RKO (cell line): ENCODE measurements around the gene GAPDHS.

Experiments
- DNase-seq: peaks from one replicate; pipeline ENCODE4 v3.0.0-alpha.2; 2016; ENCODE audit warnings: low spot score

The GAPDHS gene

GRCh38 chr19:35533201-35533821 lies at the start of gene GAPDHS:
TSS of gene GAPDHS (plus strand) at chr19:35533456. CDS start at chr19:35533528, 72 bp downstream.
- DNase-seq: no peak

GRCh38 chr19:35484252-35485036 lies 48.8 kb upstream of the GAPDHS start:
- no peak for DNase-seq

- no peak for DNase-seq
These were observed 47.0 kb upstream of the GAPDHS start for GRCh38 chr19:35486268-35486708.

GRCh38 chr19:35487656-35488182 lies 45.5 kb upstream of the GAPDHS start:
- DNase-seq: no peak

- no peak for DNase-seq
These were observed 44.6 kb upstream of the GAPDHS start for GRCh38 chr19:35488677-35489076.

- DNase-seq: no peak
These were observed 42.9 kb upstream of the GAPDHS start, which contains the start of gene KRTDAP for GRCh38 chr19:35490364-35490763. TSS of gene KRTDAP (minus strand) at chr19:35490464. CDS start at chr19:35490442, 22 bp downstream.

- no peak for DNase-seq
These were observed 41.4 kb upstream of the GAPDHS start for GRCh38 chr19:35491836-35492360.

GRCh38 chr19:35493971-35494370 lies 39.3 kb upstream of the GAPDHS start:
- DNase-seq: no peak

- DNase-seq: peak; percentile 80
These were observed 37.9 kb upstream of the GAPDHS start for GRCh38 chr19:35495107-35496064.

GRCh38 chr19:35497406-35497805 lies 35.9 kb upstream of the GAPDHS start:
- no peak for DNase-seq

- DNase-seq: no peak
These were observed 35.0 kb upstream of the GAPDHS start for GRCh38 chr19:35498220-35498619.

- no peak for DNase-seq
These were observed 34.2 kb upstream of the GAPDHS start for GRCh38 chr19:35498984-35499527.

- DNase-seq: no peak
These were observed 32.6 kb upstream of the GAPDHS start for GRCh38 chr19:35500611-35501010.

- no peak for DNase-seq
These were observed 31.6 kb upstream of the GAPDHS start for GRCh38 chr19:35501684-35502083.

GRCh38 chr19:35502751-35503150 lies 30.5 kb upstream of the GAPDHS start:
- no peak for DNase-seq

GRCh38 chr19:35506011-35506410 lies 27.2 kb upstream of the GAPDHS start:
- no peak for DNase-seq

GRCh38 chr19:35507561-35507960 lies 25.7 kb upstream of the GAPDHS start:
- no peak for DNase-seq

- DNase-seq: no peak
These were observed 25.1 kb upstream of the GAPDHS start for GRCh38 chr19:35508129-35508528.

GRCh38 chr19:35509018-35509652 lies 24.1 kb upstream of the GAPDHS start:
- DNase-seq: peak; percentile 52

- peak; percentile 66 for DNase-seq
These were observed 23.2 kb upstream of the GAPDHS start for GRCh38 chr19:35509861-35510625.
